HG02970 (cell line): Measurements from ENCODE around the gene SUMF2.
"Not testable (repeated sequence)": the region's sequence is repeated elsewhere in the genome, so short reads cannot be mapped to it uniquely, and the experiment has no call there.

Experiments used
- ATAC-seq: cut with Tn5 transposase; IDR thresholded peaks from one replicate; pipeline ENCODE4 v1.9.1; 2021; ENCODE audit warnings: mild to moderate bottlenecking, moderate library complexity, moderate number of reproducible peaks; ENCODE audit not compliant: unreplicated experiment, low FRiP score

SUMF2 gene

DNA sequence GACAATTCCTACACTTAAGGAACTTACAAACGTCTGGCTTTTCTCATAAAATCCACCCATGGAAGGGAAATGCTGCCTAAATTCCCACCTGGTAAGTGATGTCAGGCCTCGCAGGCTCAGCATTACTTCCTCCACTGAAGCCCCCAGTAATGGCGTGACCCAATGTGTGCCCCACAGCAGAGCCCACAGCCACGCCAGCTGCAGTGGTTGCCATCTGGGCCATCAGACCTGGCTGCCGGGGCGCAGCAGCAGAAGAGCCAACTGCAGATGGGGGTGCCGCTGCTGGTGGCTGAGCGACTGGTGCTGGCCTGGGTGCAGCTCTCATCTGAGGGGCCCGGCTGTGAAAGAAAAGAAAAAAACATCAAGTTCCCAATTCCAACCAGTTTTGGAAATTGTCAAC, 40.1 kb downstream of the SUMF2 start:
- not testable (repeated sequence) for ATAC-seq

DNA sequence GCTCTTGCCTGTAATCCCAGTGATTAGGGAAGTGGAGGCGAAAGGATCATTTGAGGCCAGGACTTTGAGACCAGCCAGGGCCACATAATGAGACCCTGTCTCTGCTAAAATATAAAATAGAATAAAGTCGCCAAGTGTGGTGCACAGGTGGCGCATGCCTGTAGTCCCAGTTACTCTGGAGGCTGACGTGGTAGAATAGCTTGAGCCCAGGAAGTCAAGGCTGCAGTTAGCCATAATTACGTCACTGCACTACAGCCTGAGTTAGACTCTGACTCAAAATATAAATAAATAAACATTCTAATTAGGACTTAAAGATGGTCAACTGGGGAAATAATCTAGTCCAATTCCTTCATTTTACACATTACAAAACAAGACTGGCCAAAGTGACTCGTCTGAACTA, 41.4 kb downstream of the SUMF2 start:
- no peak for ATAC-seq

DNA sequence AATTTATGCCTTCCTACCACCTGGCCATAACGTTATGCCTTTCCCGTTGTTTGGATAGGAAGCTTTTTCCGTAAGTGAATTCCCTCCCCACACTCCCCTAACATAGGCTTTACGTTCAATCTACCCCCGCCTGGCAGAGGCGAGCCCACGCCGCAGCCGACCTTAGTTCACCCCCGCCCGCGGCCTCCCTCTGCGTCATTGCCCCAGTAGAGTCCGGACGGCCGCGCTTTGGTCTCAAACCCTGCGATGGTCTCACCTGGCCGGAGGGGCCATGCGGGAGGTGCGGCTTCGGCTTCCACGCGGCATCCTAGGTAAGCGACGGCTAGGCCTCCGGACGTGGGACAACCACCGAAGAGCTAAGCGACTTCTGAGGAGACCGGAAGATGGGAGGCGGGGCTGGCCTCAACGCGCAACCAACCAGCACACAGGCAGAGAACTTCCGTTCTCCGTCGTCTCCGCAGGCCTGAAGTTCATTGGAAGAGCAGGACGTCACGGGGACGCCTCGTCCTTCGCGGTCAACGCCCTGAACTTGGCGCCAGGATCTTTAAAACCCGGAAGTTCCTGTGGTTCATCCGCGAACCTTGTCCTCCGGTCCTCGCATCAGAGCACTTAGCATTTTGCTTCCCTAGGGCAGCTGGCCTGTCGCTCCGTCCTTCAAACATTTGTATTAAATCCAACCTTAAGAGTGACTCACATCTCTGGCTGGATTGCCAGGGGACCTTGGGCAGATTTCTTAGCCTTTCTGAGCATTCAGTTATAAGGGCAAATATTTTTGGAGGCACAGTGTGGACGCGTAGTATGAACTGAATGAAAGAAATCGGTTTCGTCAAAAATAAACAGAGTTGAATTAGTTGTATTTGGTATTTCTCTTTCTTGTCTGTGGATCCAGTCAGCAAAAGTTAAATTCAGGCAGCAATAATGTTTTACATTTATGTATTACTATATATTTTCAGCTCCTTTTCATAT, 42.3 kb downstream of the SUMF2 start, which contains the start of gene CHCHD2:
CHCHD2 (minus strand) TSS at position 369 of the 966 bp plus-strand sequence; CDS start at position 306, 63 bp downstream.
- ATAC-seq: peak; percentile 100

DNA sequence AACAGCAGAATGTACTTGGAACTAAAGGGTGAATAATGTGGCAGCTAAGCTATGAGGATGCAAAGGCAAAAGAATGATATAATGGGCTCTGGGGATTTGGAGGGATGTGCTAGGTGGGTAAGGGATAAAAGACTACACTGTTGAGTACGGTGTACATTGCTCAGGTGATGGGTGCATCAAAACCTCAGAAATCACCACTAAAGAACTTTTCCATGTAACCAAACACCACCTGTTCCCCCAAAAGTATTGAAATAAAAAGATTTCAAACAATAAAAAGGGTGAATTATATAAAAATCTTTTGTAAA, 43.8 kb downstream of the SUMF2 start:
- no peak for ATAC-seq

DNA sequence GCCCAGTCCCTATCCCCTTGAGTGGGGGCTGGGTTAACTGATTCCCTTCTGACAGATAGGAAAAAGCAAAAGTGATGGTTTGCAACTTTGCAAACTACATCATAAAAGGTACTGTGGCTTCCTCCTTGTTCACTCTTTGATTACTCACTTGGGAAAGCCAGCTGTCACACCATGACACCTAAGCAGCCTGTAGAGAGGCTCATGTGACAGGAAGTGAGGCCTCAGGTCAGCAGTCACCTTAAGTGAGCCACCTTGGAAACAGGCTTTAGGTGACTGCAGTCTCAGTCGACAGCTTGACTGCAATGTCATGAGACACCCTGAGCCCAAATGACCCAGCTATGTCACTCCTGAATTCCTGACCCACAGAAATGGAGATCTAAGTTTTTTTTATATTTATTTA, 46.5 kb downstream of the SUMF2 start:
- no peak for ATAC-seq

DNA sequence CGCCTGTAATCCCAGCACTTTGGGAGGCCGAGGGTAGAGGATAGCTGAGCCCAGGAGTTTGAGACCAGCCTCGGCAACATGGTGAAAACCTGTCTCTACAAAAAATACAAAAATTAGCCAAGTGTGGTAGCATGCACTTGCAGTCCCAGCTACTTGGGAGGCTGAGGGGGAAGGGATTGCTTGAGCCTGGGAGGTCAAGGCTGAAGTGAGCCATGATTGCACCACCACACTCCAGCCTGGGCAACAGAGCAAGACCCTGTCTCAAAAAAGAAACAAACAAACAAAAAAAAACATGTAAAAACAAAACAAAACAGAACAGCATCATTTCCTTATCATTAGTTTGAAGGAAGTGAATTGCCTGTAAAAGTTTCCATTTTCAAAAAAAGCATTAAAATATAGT, 48.2 kb downstream of the SUMF2 start:
- ATAC-seq: not testable (repeated sequence)

DNA sequence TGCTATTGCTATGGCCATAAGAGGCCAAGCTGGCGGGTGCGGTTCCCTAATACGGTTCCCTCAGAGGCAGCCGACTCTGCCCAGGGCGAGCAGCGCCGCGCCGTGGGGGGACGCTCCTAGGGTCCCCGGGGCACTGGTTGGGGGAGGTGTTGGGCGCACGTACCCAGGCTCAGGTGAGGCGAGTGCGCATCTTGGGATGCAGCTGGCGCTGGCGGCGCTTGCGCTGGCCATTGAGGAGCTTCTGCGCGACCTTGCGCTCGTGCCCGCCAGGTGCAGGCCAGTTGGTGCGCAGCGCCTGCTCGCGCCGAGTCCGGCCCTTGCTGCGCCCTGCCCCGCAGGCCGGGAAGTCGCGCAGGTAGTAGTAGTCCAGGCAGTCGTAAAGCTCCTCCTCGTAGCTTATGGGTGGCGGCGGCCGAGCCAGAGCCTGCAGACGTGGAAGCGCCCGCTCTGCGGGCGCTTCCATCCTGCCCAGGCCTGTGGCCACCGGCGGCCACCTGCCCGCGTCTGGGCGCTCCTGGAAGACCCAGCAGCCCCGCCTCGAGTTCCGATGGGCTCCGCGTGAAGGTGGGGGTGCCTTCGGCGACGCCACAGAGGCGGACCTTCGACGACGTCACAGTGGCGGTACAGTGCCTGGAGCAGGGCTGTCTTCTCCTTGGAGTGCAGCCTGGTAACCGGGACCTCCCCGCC, 51.9 kb downstream of the SUMF2 start, which contains the start of gene NUPR2:
NUPR2 (minus strand) TSS at position 566 of the 687 bp plus-strand sequence; CDS start at position 463, 103 bp downstream.
- ATAC-seq: no peak

DNA sequence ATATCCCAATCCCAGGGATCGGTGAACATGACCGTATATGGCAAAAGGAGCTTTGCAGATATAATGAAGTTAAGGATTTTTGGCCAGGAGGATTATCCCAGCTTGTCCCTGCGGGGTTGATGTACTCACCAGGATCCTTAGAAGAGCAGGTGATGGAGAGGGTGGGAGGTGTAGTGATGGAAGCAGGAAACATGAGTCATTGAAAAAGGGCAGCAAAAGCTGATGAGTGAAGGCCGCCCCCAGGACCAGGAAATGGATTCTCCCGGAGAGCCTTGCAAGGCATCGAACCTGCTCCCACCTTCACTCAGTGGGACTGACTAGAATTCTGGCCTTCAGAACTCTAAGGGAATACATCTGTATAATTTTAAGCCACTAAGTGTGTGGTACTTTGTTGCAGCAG, 57.4 kb downstream of the SUMF2 start:
- ATAC-seq: no peak

DNA sequence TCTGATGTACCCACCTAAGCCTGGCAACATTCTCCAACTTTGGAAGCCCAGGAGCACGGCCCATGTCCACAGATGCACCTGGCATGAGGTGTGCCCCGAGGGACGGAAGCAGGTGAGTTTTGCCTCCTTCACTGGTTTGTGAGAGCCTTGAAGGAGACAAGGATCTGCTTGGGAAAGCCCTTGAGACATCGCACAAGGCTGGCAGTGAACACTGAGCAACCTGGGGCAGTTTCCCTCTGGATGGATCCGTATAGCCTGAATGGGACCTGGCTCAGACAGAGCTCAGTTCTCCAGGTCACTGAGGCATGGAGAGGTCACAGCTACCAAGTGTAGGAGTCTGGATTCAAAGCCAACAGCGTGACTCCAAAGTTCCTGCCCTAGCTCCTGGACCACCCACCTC, 60.9 kb downstream of the SUMF2 start:
- no peak for ATAC-seq

DNA sequence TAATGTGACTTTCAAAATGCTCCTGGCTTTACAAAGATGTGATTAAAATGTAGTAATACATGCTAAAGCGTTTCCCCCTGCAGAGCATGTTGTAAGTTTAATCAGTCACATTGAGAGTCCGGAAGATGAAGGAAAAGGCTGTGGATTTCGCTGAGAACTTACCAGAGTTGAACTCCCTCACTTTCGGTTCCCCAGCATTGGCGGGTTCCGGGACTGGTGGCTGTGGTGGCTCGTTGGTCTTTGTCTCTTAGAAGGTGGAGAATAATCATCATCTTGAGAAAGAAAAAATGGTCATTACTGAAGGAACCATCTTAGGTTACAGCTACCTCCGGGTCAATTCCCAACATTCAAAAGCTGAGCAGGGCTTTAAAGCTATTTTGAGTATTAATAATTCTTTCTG, 61.7 kb downstream of the SUMF2 start:
- no peak for ATAC-seq

DNA sequence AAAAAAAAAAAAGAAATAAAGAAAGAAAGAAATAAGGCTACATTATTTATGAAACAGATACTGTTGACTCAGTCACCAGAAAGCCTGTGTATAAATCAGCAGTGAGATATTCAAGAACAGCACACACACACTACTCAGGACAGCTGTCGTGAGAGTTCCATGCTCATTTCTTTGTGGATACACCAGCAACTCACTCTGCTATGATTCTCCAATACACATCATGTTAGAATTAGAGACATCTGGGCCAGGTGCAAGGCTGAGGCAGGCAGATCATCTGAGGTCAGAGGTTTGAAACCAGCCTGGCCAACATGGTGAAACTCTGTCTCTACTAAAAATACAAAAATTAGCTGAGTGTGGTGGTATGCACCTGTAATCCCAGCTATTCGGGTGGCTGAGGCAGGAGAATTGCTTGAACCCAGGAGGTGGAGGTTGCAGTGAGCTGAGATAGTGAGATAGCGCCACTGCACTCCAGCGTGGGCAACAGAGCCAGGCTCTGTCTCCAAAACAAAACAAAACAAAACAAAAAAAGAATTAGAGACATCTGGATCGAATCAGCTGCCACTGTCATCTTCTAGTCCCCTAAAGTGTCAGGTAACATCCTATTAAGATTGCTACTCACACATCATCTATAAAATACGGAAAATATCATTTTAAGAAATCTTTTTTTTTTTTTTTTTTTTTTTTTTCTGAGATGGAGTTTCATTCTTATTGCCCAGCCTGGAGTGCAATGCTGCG, 63.3 kb downstream of the SUMF2 start:
- ATAC-seq: no peak
